Measurements from ENCODE around the gene INSC. TPM values are rescaled to one million over a fixed set of nuclear protein-coding genes. Genes with fewer than 3 reads are reported as not detected.

Gene INSC
- total and polyA plus RNA-seq, 2 of the 8 experiments (the other 6 are each of a cell fraction or from before 2014, with no cell fraction given), result 0.58 to 0.59 TPM

GRCh38 chr11:15266999-15267398 is 152.3 kb downstream of the INSC start (continued):
- TF ChIP-seq POU5F1 (IDR thresholded peaks at IDR 0.05; ENCODE audit: low read depth, low read length) (no peak), POLR2AphosphoS5 (IDR thresholded peaks at IDR 0.05; ENCODE audit: low read depth, low read length) (no peak), TBP (IDR thresholded peaks at IDR 0.05; ENCODE audit: low read depth, low read length) (no peak), JUN (IDR thresholded peaks at IDR 0.05; ENCODE audit: low read depth, low read length) (no peak), TEAD4 (IDR thresholded peaks at IDR 0.05; ENCODE audit: low read depth, low read length) (no peak), SRF (IDR thresholded peaks at IDR 0.05; ENCODE audit: low read depth, low read length) (no peak), RNF2 (IDR thresholded peaks at IDR 0.05; ENCODE audit: borderline replicate concordance, low read depth, low read length, missing control alignments, poor library complexity, severe bottlenecking) (no peak), RAD21 (IDR thresholded peaks at IDR 0.05 in 1 of 2, conservative IDR thresholded peaks at IDR 0.05 in 1 of 2; ENCODE audit: low read depth in 2 of 2, low read length in 2 of 2) (no peak), SIRT6 (IDR thresholded peaks at IDR 0.05; ENCODE audit: low read length) (no peak), ATF2 (IDR thresholded peaks at IDR 0.05; ENCODE audit: low read length) (no peak), SP4 (IDR thresholded peaks at IDR 0.05; ENCODE audit: low read length) (no peak), EGR1 (IDR thresholded peaks at IDR 0.05; ENCODE audit: borderline replicate concordance, low read depth, low read length) (no peak), MAFK (IDR thresholded peaks at IDR 0.05; ENCODE audit: low read depth, low read length) (no peak), ASH2L (IDR thresholded peaks at IDR 0.05; ENCODE audit: low read length) (no peak), HDAC2 (IDR thresholded peaks at IDR 0.05; ENCODE audit: borderline replicate concordance in 1 of 2, low read depth in 2 of 2, low read length in 2 of 2) (no peak)
- TF ChIP-seq, protein P1, sequence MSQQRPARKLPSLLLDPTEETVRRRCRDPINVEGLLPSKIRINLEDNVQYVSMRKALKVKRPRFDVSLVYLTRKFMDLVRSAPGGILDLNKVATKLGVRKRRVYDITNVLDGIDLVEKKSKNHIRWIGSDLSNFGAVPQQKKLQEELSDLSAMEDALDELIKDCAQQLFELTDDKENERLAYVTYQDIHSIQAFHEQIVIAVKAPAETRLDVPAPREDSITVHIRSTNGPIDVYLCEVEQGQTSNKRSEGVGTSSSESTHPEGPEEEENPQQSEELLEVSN (IDR thresholded peaks at IDR 0.05), result no peak
- TF ChIP-seq, protein P2, sequence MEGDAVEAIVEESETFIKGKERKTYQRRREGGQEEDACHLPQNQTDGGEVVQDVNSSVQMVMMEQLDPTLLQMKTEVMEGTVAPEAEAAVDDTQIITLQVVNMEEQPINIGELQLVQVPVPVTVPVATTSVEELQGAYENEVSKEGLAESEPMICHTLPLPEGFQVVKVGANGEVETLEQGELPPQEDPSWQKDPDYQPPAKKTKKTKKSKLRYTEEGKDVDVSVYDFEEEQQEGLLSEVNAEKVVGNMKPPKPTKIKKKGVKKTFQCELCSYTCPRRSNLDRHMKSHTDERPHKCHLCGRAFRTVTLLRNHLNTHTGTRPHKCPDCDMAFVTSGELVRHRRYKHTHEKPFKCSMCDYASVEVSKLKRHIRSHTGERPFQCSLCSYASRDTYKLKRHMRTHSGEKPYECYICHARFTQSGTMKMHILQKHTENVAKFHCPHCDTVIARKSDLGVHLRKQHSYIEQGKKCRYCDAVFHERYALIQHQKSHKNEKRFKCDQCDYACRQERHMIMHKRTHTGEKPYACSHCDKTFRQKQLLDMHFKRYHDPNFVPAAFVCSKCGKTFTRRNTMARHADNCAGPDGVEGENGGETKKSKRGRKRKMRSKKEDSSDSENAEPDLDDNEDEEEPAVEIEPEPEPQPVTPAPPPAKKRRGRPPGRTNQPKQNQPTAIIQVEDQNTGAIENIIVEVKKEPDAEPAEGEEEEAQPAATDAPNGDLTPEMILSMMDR (IDR thresholded peaks at IDR 0.05; ENCODE audit: control extremely low read depth in 1 of 3, insufficient read depth in 1 of 3, low read depth in 1 of 3, low read length in 3 of 3), result no peak
